ENCODE measurements around the gene ACAA1. TPM values are rescaled to one million over a fixed set of nuclear protein-coding genes. Genes with fewer than 3 reads are reported as not detected.
A peak's percentile ranks its signal among the peaks of the same experiment; 100 is the strongest.
"Not testable (repeated sequence)": the region's sequence is repeated elsewhere in the genome, so short reads cannot be mapped to it uniquely, and the experiment has no call there.

Gene ACAA1
- total RNA-seq, 2 donors from 2014 or later = 73.9 to 83.9 TPM

DNA sequence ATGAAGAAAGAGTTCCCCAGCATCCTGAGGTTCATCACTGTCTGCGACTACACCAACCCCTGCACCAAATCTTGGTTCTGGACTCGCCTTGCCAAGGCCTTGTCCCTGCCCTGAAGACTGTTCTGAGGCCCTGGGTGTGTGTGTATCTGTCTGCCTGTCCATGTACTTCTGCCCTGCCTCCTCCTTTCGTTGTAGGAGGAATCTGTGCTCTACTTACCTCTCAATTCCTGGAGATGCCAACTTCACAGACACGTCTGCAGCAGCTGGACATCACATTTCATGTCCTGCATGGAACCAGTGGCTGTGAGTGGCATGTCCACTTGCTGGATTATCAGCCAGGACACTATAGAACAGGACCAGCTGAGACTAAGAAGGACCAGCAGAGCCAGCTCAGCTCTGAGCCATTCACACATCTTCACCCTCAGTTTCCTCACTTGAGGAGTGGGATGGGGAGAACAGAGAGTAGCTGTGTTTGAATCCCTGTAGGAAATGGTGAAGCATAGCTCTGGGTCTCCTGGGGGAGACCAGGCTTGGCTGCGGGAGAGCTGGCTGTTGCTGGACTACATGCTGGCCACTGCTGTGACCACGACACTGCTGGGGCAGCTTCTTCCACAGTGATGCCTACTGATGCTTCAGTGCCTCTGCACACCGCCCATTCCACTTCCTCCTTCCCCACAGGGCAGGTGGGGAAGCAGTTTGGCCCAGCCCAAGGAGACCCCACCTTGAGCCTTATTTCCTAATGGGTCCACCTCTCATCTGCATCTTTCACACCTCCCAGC lies 4.4 kb upstream of the ACAA1 start:
- H3K27ac Mint-ChIP-seq = peak overlapping the region in 1 of 2 donors; percentile 87
- no peak for DNase-seq (ENCODE audit: low spot score in 2 of 2)
- H3K9me3 Mint-ChIP-seq = peaks cover 0 to 8% of the 10 kb centered on the region in 2 donors
- ATAC-seq = no peak
- H3K36me3 Mint-ChIP-seq = peaks cover 16 to 30% of the 10 kb centered on the region in 2 donors

DNA sequence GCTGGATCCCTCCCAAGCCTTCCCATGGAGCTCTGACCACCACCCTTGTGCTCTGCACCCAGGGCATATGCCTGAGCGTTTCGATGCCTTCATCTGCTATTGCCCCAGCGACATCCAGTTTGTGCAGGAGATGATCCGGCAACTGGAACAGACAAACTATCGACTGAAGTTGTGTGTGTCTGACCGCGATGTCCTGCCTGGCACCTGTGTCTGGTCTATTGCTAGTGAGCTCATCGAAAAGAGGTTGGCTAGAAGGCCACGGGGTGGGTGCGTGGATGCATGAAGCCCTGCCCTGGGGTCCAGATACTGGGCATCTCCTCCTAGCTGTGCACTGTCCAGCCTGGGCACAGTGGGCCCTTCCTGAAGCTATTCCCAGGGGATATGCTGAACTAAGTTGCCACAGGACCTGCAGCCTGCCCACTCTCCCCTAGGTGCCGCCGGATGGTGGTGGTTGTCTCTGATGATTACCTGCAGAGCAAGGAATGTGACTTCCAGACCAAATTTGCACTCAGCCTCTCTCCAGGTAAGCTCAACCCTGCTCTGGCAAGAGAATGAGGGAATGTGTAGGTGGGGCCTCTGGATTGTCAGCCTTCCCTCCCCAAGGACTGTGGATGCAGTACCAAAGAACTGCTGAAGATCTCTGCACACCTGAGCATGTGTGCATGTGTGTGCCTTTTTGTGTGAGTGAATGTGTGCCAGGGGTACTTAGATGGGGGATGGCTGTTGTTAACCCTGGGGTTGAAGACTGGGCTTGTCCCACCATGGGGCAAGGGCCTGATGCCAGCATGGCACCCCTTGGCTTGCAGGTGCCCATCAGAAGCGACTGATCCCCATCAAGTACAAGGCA lies 3.6 kb upstream of the ACAA1 start:
- DNase-seq (ENCODE audit: low spot score in 2 of 2) (no peak), ATAC-seq (no peak)
- Mint-ChIP-seq H3K9me3 (peaks cover 0 to 4% of the 10 kb centered on the region in 2 donors), H3K36me3 (peaks cover 20 to 33% of the 10 kb centered on the region in 2 donors), H3K27ac (no peak overlapping the region)

DNA sequence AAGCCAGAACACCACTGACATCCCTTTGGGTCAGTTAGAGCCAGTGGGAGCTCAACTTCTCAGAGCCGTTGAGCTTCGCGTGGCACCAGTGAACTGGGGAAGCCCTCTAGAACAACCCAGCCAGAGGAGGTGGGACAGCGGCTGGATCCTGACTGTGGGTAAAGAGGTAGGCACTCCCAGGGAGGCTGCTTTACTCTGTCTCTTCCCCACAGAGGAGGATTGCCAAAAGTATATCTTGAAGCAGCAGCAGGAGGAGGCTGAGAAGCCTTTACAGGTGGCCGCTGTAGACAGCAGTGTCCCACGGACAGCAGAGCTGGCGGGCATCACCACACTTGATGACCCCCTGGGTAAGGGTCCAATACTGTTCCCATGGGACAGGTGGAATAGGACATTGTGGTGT lies 2.7 kb upstream of the ACAA1 start:
- no peak for DNase-seq (ENCODE audit: low spot score in 2 of 2)
- H3K36me3 Mint-ChIP-seq = peaks cover 28 to 30% of the 10 kb centered on the region in 2 donors
- H3K9me3 Mint-ChIP-seq = no peaks in the 10 kb centered on the region
- ATAC-seq = no peak
- H3K27ac Mint-ChIP-seq = peak overlapping the region; percentile 94 to 100

DNA sequence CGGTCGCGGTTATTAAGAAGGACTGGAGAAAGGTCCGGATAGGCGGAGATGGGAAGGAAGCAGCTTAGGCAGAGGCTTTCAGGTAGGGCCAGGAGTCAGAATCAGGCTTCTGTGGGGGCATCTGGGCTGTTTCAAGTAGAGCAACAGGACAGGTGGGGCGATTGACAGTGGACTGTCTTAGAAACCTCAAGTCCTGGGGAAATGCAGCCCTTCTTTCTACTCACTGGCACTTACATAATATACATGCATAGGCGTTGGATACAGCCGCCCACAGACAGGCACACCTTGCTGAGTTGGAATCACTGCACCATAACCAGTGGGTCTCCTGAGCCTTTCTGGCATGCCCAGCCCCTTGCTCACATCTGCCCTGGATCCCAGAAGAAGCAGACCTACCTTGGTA lies 2.3 kb upstream of the ACAA1 start:
- no peak for ATAC-seq
- Mint-ChIP-seq H3K27ac (peak overlapping the region; percentile 94 to 100), H3K9me3 (no peaks in the 10 kb centered on the region), H3K36me3 (peaks cover 31 to 32% of the 10 kb centered on the region in 2 donors)
- no peak for DNase-seq (ENCODE audit: low spot score in 2 of 2)

DNA sequence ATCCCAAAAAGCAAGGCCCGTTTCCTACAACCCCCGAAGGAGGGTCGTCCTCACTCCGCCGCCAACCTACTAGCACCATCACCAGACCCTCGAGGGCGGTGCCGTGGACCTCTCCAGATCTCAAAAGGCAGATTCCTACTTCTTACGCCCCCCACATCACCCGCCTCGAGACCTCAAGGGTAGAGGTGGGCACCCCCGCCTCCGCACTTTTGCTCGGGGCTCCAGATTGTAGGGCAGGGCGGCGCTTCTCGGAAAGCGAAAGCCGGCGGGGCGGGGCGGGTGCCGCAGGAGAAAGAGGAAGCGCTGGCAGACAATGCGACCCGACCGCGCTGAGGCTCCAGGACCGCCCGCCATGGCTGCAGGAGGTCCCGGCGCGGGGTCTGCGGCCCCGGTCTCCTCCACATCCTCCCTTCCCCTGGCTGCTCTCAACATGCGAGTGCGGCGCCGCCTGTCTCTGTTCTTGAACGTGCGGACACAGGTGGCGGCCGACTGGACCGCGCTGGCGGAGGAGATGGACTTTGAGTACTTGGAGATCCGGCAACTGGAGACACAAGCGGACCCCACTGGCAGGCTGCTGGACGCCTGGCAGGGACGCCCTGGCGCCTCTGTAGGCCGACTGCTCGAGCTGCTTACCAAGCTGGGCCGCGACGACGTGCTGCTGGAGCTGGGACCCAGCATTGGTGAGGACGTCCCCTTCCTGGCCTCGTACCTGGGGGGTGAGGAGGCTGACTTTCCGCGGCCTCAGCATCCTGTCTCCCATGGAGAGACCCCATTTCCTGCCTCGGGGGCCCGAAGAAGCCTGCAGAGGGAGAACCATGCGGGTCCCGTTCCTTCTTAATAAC lies 1.6 kb upstream of the ACAA1 start, which contains the start of gene MYD88:
TSS of gene MYD88 (plus strand) at position 313 of the 842 bp plus-strand sequence. CDS start at position 353, 40 bp downstream.
- DNase-seq (ENCODE audit: low spot score in 2 of 2) (peak; percentile 79 to 81), ATAC-seq (peak; percentile 45 to 55)
- Mint-ChIP-seq H3K9me3 (no peaks in the 10 kb centered on the region), H3K27ac (peak within 1 kb of the TSS; percentile 94 to 100), H3K36me3 (peaks cover 34 to 35% of the 10 kb centered on the region in 2 donors)

DNA sequence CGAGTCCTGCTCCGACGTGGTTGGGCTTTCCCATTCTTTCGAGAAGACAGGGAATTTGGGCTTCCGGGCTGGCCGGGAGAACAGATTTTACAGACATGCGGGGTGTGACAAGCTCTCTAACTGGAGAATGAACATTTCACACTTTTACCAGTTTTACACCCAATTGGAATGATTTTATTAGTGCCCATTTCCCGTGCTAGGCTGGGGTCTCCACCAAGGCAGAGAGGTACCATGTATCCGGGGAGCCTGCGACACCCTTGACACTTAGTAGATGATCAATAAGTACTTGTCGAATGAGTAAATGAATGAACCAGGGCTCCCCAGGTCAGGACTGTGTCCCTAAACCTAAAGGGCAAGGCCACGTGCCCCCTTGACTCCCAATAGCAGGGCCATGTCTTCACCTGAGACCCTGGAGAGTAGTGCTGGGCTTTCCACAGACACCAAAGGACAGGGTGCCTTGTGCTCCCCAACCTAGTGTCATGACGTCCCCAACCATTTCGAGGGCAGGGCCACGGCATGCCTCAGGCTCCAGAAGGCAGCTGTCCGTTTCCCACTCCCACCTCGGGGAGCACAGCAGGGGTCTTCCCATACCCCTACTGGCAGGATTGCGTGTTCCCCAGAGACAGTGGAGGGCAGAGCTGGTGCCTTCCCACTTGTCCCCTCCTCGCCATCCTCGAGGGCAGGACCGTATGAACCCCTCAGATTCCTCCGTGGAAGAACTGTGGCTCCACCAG lies 855 bp upstream of the ACAA1 start:
- Mint-ChIP-seq H3K9me3 (no peaks in the 10 kb centered on the region), H3K36me3 (peaks cover 34 to 35% of the 10 kb centered on the region in 2 donors), H3K27ac (peak overlapping the region; percentile 94 to 100)
- ATAC-seq (peak; percentile 15 to 21), DNase-seq (ENCODE audit: low spot score in 2 of 2) (peak in 1 of 2 donors; percentile 49)

DNA sequence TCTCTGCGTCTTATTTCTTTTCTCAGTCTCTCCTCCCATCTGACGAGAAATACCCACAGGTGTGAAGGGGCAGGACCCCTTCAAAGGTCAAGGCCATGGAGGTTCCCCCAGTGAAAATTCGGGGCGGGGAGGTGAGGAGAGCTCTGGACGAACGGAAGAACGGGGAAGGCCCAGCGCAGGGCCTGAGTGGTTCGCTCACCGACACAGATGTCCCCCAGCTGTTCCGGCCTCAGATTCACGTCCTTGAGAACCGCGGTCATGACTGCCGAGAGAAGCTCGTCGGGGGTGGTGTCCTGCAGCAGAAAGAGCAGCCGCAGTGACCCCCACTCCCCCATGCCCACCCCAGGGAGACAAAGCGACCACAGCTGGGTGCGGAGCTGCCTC lies 542 bp downstream of the ACAA1 start:
- peak in 1 of 2 donors; percentile 37 for ATAC-seq
- Mint-ChIP-seq H3K27ac (peak overlapping the region; percentile 94 to 95), H3K9me3 (no peaks in the 10 kb centered on the region), H3K36me3 (peaks cover 28% of the 10 kb centered on the region in 2 donors)
- DNase-seq (ENCODE audit: low spot score in 2 of 2) = no peak

DNA sequence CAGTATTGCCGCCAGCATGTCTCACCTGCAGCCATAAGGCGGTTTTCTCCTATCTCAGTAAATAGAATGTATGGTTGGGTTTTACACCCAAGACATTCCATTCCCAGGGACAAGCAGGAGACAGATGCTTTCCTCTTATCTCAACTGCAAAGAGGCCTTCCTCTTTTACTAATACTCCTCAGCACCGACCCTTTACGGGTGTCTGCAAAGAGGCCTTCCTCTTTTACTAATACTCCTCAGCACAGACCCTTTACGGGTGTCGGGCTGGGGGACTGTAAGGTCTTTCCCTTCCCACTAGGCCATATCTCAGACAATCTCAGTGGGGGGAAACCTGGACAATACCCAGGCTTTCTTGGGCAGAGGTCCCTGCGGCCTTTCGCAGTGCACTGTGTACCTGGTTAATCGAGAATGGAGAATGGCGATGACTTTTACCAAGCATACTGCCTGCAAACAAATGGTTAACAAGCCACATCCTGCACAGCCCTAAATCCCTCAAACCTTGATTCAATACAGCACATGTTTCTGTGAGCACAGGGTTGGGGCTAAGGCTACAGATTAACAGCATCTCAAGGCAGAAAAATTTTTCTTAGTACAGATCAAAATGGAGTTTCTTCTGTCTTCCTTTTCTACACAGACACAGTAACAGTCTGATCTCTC lies 1.2 kb downstream of the ACAA1 start:
- ATAC-seq; DNase-seq (ENCODE audit: low spot score in 2 of 2); H3K9me3 Mint-ChIP-seq: not testable (repeated sequence)
- peaks cover 25 to 28% of the 10 kb centered on the region in 2 donors for H3K36me3 Mint-ChIP-seq
- H3K27ac Mint-ChIP-seq = peak overlapping the region; percentile 94 to 95

DNA sequence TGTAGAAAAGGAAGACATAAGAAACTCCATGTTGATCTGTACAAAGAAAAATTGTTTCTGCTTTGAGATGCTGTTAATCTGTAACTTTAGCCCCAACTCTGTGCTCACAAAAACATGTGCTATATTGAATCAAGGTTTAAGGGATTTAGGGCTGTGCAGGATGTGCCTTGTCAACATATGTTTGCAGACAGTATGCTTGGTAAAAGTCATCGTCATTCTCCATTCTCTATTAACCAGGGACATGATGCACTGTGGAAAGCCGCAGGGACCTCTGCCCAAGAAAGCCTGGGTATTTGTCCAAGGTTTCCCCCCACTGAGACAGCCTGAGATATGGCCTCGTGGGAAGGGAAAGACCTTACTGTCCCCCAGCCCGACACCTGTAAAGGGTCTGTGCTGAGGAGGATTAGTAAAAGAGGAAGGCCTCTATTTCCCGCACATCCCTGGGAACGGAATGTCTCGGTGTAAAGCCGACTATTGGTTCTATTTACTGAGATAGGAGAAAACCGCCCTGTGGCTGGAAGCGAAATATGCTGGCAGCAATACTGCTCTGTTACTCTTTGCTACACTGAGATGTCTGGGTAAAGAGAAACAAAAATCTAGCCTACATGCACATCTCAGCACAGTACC lies 2.3 kb downstream of the ACAA1 start:
- ATAC-seq; H3K9me3 Mint-ChIP-seq; DNase-seq (ENCODE audit: low spot score in 2 of 2): not testable (repeated sequence)
- Mint-ChIP-seq H3K27ac (peak overlapping the region in 1 of 2 donors; percentile 77), H3K36me3 (peaks cover 24 to 28% of the 10 kb centered on the region in 2 donors)

DNA sequence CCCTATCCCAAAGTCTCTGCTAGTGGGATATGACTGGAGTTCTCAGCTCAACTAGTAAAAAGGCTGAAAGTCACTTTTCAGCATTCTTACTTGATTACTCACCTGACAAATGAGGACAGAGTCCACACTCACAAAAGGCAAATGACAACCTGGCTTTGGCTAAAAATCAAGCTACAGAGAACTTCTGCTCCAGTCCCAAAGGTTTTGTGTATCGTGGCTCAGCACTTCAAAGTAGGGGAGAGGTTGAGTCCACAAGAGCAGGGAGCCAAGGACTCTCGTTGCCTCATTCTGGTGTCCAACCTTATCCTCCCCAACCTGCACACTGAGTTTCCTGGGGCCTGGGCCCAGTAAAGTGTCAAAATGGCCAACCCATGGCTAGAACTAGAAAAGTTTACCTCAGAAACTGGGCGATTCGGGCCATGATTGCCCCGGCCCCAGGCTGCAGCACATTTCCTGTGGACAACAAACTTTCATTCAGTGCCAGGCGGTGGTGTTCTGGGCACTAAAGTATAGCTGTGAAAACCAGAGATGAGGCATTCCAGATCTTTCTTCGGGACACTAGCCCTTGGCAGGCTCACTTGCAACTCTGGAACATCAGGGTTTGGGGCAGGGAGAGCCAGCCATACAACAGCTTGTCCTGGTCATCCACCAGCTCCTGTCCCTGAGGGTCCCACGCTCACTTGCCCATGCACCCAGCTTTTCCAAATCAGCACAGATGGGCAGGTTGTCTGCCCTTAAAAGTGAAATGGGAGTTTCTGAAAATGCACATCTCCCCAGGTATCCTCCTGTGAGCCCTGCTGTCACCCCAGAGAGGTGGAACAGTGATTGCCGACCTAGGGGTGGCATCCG lies 3.1 kb downstream of the ACAA1 start:
- Mint-ChIP-seq H3K36me3 (peaks cover 25 to 28% of the 10 kb centered on the region in 2 donors), H3K9me3 (no peaks in the 10 kb centered on the region), H3K27ac (no peak overlapping the region)
- no peak for ATAC-seq
- no peak for DNase-seq (ENCODE audit: low spot score in 2 of 2)

DNA sequence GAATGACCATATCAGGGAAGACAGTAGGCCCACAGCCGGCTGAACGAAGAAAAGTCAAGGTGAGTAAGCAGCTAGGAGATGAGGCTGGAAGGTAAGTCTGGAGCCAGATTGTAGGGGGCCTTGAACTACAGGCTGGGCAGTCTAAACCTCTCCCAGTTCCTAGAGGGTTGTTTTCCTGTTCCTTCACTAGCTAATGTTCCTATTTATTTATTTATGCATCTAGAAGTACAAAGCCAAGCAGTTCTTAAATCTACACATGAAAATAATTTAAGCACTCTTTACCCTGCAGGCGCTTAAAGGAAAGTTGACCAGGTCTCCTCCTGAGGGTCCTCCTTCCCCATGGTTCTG lies 3.7 kb downstream of the ACAA1 start:
- Mint-ChIP-seq H3K9me3 (no peaks in the 10 kb centered on the region), H3K27ac (peak overlapping the region in 1 of 2 donors; percentile 49), H3K36me3 (peaks cover 19 to 28% of the 10 kb centered on the region in 2 donors)
- no peak for ATAC-seq
- DNase-seq (ENCODE audit: low spot score in 2 of 2) = no peak

DNA sequence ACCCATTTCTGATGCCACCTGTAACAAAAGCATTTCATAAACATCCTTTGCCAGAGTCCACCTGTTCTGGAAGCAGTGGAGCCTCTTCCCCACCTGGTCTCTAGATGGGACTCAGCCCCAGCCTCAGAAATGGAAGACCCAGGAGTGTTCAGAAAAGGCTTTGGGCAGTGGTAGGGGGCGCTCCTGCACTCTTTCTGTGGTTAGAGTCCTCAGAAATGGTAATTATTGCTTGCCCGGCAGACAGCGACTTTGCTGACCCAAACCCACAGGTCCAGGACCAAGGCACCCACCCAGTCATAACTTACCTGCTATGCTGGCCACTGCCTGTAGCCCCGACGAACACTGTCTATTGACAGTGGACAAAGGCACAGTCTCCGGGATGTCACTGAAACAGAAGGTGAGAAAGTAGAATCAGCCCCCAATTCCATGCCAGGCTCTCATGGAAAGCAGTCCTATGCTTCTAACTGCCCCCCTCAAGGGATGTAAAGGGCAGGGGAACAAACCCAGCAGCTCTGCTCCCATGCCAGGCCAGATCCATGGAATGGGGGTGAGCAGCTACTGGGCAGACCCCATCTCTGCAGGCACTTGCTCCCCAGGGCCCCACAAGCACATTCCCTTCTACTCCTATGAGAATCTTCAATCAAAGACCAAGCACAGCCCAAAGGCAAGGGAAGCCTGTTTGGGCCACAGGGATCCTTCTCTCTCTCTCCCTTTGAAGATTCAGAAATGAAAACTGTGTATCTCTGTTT lies 5.1 kb downstream of the ACAA1 start:
- DNase-seq (ENCODE audit: low spot score in 2 of 2) = peak; percentile 21 to 33
- Mint-ChIP-seq H3K9me3 (no peaks in the 10 kb centered on the region), H3K27ac (peak overlapping the region in 1 of 2 donors; percentile 65), H3K36me3 (peaks cover 14 to 29% of the 10 kb centered on the region in 2 donors)
- no peak for ATAC-seq

DNA sequence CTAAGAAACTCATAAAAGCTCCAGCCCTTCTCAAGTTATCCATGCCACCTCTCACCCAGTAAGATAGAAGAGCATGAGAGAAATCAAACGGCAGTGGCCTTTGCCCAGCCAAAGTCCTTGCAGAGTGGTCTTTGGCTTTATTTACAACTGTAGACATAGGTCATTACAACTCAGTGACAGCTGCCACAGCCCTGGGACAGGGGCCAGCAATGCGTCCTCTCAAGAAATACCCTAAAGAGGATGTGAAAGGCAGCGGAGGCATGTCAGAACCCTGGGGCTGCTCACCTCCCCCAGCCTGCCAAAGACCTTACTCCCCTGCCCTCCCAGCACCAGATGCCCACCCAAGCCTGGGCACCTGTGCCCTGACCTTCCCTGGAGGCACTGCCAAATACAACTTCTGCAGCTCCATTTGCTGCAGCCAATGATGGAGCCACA lies 6.3 kb downstream of the ACAA1 start:
- ATAC-seq = no peak
- H3K36me3 Mint-ChIP-seq = peaks cover 5 to 25% of the 10 kb centered on the region in 2 donors

More for the DNA sequence above, 6.3 kb downstream of the ACAA1 start:
- Mint-ChIP-seq H3K27ac (peak overlapping the region; percentile 35 to 87), H3K9me3 (no peaks in the 10 kb centered on the region)
- DNase-seq (ENCODE audit: low spot score in 2 of 2) = no peak

Measured in activated naive CD4-positive, alpha-beta T cell treated with anti-CD3 and anti-CD28 coated beads, Interleukin-2, amount 50 U/mL, for 72 hours (primary cell).